MM.1S (cell line): ENCODE data around the gene WTIP.

Experiments used
- CTCF ChIP-seq: fragments of 300-600 bp; sonication (generic); IDR thresholded peaks from 2 replicates; pipeline ENCODE4 v1.5.1; 2016; ENCODE audit warnings: antibody characterized with exemption, low read length, mixed read lengths
- EZH2 ChIP-seq: fragments of 300-600 bp; sonication (generic); optimal IDR thresholded peaks from 2 replicates; pipeline ENCODE3; 2017; ENCODE audit warnings: low read depth, mild to moderate bottlenecking, antibody characterized with exemption, low read length, mixed read lengths
- EZH2phosphoT487 ChIP-seq: fragments of 300-600 bp; sonication (generic); IDR thresholded peaks from 2 replicates; pipeline ENCODE4 v1.6.1; 2018; ENCODE audit warnings: antibody characterized with exemption, low read length

GRCh38 chr19:34504809-34505291 is 23.3 kb downstream of the WTIP start:
- TF ChIP-seq EZH2 (no peak), CTCF (no peak), EZH2phosphoT487 (no peak)
